ENCODE data around the gene AP1G2.
"Not testable (repeated sequence)": the region's sequence is repeated elsewhere in the genome, so short reads cannot be mapped to it uniquely, and the experiment has no call there.

The AP1G2 gene

GRCh38 chr14:23600806-23601205 is 33.2 kb upstream of the AP1G2 start:
- Histone ChIP-seq H3K4me3 (no peak overlapping the region), H3K27ac (no peak overlapping the region)

GRCh38 chr14:23600322-23600707 is 32.7 kb upstream of the AP1G2 start:
- H3K4me3 ChIP-seq, result no peak overlapping the region
- H3K27ac ChIP-seq, result no peak overlapping the region

- not testable (repeated sequence) for H3K27ac ChIP-seq, H3K4me3 ChIP-seq
These were observed 26.6 kb upstream of the AP1G2 start for GRCh38 chr14:23594191-23594590.

DNA sequence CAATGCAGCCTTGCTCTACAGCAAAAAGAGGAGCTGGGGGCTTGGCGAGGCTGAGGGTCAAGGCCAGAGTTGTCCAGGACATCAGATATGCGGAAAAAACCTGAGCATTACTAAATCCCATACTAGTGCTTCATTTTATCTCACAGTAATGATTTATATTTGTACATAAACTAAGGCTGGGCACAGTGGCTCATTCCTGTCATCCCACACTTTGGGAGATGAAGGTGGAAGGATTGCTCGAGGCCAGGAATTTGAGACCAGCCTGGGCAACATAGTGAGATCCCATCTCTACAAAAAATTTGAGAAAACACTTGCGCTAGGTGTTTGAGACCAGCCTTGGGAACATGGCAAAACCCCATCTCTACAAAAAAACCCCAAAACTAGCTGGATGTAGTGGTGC is 22.6 kb upstream of the AP1G2 start:
- no peak overlapping the region for H3K27ac ChIP-seq
- H3K4me3 ChIP-seq, result no peak overlapping the region

DNA sequence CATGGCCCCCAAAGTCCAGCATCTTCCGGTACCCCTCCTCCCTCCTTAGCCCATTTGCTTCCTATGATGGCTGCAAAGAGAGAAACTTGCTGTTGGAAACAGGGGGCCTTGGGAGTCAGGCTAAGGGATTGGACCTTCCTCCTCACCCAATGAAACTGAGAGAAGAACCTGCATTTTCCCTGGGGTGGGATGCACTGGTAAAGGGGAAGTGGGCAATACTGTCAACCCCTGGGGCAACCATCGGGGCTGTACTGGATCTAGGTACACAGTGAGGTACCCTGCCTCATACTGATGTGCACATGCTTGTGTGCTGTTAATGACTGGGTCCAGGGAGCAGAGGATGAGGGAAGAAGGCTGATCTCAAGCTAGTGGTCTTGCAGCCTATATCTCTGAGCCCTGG is 22.0 kb upstream of the AP1G2 start:
- H3K27ac ChIP-seq, result no peak overlapping the region
- H3K4me3 ChIP-seq, result no peak overlapping the region

DNA sequence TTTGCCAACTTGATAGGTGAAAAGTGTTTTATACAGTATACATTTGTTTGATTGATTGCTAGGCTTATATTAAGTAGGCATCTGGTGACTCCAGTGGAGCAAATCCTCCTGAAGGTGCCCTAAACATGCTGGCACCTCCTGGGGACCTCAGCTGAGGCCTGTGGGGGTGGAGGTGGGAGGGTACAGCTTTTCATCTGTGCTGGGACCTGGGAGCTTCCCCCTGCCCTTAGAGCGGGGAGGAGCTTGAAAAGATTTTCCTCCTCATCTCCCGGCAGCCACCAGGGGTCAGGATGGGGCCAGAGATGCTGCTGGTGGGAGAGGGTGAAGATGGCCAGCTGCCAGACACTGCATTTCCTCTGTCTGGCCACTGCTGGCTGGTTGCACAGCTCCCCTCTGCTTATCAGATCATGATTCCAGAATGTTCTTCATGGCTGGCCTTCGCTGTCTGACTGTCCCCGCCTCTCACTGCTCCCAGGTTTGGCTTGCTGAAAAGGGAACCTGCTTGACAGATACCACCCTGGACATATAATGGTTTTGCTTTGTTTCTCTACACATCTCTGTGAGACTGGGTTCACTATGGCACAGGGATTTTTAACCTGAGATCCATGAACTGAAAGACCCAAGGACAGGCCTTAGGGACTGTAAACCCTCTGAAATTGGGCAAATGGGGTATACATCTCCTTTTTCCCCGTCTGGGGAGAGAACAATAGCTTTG is 21.4 kb upstream of the AP1G2 start:
- Histone ChIP-seq H3K4me3 (no peak overlapping the region), H3K27ac (no peak overlapping the region)

GRCh38 chr14:23584527-23585203 is 17.1 kb upstream of the AP1G2 start:
- not testable (repeated sequence) for H3K27ac ChIP-seq, H3K4me3 ChIP-seq

DNA sequence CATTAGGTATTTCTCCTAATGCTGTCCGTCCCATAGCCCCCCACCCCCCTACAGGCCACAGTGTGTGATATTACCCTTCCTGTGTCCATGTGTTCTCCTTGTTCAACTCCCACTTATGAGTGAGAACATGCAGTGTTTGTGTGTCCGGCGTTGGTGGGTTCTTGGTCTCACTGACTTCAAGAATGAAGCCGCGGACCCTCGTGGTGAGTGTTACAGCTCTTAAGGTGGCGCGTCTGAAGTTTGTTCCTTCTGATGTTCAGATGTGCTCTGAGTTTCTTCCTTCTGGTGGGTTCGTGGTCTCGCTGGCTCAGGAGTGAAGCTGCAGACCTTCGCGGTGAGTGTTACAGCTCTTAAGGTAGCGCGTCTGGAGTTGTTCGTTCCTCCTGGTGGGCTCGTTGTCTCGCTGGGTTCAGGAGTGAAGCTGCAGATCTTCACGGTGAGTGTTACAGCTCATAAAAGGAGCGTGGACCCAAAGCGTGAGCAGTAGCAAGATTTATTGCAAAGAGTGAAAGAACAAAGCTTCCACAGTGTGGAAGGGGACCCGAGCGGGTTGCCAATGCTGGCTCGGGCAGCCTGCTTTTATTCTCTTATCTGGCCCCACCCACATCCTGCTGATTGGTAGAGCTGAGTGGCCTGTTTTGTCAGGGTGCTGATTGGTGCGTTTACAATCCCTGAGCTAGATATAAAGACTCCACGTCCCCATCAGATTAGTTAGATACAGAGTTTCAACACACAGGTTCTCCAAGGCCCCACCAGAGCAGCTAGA is 16.4 kb upstream of the AP1G2 start:
- H3K27ac ChIP-seq, result not testable (repeated sequence)

DNA sequence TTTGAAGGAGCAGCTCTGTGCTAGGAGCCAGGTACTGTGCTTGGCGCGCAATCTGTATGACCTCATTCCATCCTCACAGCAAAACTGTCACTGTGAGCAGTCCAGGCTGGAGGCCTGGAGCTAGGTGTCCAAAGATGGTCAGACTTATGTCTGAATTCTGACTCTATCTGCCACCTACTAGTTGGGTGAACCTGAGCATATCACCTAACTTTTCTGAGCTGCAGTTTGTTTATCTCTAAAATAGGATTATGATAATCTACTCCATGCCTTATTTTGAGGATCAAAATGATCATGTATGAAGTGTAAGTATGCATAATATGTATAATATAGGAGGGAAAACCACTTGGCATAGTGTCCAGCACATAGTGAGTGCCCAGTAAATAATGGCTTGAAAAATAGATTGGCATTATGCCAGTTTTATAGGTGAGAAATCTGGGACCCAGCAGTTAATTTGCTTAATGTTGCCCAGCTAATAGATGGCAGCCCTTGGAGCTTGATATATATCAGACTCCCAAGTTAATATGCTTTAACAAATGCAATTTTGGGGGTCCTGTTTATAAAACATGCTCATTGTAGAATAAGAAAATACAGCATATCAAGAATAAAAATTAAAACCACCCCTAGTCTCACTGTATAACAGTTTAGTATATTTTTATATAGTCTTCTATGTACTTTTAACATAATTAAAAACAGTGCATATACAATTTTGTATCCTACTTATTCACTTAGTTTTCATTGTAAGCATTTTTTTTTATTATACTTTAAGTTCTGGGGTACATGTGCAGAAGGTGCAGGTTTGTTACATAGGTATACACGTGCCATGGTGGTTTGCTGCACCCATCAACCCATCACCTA is 15.5 kb upstream of the AP1G2 start:
- Histone ChIP-seq H3K27ac (no peak overlapping the region), H3K4me3 (no peak overlapping the region)

More for the DNA sequence above, 16.4 kb upstream of the AP1G2 start:
- not testable (repeated sequence) for H3K4me3 ChIP-seq

DNA sequence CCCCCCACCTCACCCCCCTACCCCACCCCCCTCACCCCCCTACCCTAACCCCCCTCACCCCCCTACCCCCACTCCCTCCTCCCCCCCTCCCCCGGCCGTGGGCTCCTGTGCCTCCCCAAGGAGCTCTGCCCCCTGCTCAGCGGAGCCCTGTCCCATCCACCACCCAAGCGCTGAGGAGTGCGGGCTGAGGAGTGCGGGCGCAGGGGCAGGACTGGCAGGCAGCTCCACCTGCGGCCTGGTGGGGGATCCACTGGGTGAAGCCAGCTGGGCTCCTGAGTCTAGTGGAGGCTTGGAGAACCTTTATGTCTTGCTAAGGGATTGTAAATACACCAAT is 13.3 kb upstream of the AP1G2 start:
- Histone ChIP-seq H3K27ac (no peak overlapping the region), H3K4me3 (no peak overlapping the region)

- H3K4me3 ChIP-seq, result no peak overlapping the region
- H3K27ac ChIP-seq, result no peak overlapping the region
These were observed 12.7 kb upstream of the AP1G2 start for GRCh38 chr14:23580152-23580926.

- Histone ChIP-seq H3K27ac (no peak overlapping the region), H3K4me3 (no peak overlapping the region)
These were observed 12.1 kb upstream of the AP1G2 start for GRCh38 chr14:23579739-23580138.

GRCh38 chr14:23579311-23579630 is 11.7 kb upstream of the AP1G2 start:
- no peak overlapping the region for H3K27ac ChIP-seq
- no peak overlapping the region for H3K4me3 ChIP-seq

DNA sequence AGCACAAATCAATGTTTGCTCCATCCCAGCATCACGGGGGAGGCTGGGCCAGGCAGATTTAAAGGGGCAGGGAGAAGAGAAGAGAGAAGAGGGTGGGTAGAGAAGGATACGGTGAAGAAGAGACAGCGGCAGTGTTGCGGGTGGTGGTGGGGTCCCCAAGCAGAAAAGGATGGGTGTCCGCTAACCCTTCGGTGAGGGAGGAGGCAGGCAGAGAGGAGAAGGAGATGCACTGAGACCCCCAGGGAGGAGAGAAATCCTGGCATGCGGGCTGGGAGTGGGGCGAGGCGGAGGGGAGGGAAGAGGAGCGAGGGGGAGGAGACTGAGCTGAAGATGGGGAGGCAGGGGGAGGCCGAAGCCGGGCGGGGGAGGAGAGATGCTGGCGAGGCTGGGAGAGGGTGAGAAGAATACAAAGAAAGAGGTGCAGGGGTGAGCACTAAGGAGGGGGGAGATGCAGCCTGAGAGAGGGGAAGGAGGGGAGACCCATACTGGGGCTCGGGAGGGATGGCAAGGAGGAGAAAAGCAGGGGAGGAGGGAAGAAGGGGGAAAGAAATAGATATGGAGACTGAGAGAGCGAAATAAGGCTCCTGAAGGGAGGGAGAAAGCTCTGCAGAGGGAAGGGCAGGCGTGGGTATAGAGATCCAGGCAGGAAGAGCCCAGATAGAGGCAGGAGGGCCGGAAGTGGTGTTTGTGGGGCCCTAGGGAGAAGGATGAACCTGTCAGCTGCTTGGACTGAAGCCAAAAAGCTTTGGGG is 11.1 kb upstream of the AP1G2 start, which contains the start of gene JPH4:
JPH4 (minus strand) TSS at position 231 of the 751 bp plus-strand sequence. CDS start 1,337 bp downstream, outside the sequence.
- Histone ChIP-seq H3K4me3 (no peak within 1 kb of the TSS), H3K27ac (no peak within 1 kb of the TSS)

DNA sequence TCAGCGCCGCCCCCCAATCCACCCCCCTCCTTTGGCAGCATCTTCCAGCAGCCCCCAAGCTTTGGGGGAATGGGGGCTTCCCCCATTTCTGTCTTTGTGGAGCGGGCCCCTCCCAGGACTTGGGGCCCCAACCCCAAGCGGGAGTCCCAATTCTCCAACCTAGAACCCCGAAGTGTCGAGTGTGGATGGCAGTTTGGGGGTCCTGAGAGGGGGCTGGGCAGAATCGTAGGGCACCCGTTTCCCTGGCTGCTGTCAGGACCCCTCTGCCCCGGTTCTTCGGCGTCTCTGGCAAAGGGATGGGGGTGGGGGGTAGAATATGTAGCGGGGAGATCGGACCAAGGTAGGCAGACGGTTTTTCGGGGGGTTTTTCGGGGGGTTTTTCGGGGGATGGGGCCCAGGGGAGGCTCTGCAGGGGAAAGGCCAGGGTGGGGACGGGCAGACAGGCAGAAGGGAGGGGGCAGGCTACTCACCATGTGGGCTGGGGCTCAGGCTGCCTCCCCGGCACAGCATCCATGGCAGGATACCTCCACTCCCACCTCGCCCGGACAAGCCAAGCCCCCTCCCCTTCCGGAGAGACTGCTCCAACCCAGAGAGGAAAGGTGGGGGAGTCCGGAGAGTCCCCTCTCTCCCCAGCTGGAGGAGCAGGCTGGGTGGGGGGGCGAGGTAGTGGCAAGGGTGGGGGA is 10.3 kb upstream of the AP1G2 start:
- H3K27ac ChIP-seq, result no peak overlapping the region
- H3K4me3 ChIP-seq, result peak overlapping the region in 1 of 7 experiments; percentile 16

- H3K27ac ChIP-seq, result no peak overlapping the region
- H3K4me3 ChIP-seq, result peak overlapping the region in 3 of 7 experiments; percentile 5 to 23 (median 16)
These were observed 9.6 kb upstream of the AP1G2 start for GRCh38 chr14:23577004-23577681.

DNA sequence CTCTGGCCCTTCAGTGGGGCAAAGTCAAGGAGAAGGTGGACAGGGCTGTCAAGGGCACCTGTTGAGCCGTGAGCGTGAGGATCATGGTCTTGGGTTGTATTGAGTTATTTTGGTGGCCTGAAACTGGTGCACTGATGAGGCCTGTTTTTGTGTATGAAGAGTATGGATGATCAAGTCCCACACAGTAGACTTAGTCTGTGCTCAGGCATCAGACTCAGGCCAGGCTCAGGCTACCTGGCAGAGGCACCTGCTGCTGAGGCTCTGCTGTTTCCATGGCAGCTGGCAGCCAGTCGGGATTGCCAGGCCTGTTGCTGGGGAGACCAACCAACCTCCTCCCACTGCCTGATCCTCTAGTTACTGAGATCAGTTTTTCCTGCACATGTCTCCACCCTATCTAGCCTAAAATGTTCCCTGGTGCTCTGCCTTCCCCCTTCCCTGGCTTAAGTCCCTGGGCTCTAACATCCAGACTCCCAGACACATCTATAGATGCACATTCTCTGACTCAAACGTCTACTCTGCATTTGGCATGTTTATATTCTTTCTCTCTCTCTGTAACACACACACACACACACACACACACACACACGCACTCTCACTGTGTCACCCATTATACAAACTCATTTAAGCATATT is 5.9 kb upstream of the AP1G2 start:
- Histone ChIP-seq H3K27ac (peak overlapping the region in 2 of 21 experiments; percentile 5 to 8), H3K4me3 (no peak overlapping the region)

Data from skin epidermis (tissue), 12 donors.